Inferior parietal cortex (tissue), 1 donor: Measurements from ENCODE around the gene DNM3.

ENCODE experiments used
- DNase-seq: peaks from one replicate; pipeline ENCODE4 v3.0.0-alpha.2; 2016; ENCODE audit errors: extremely low spot score

The DNM3 gene

DNA sequence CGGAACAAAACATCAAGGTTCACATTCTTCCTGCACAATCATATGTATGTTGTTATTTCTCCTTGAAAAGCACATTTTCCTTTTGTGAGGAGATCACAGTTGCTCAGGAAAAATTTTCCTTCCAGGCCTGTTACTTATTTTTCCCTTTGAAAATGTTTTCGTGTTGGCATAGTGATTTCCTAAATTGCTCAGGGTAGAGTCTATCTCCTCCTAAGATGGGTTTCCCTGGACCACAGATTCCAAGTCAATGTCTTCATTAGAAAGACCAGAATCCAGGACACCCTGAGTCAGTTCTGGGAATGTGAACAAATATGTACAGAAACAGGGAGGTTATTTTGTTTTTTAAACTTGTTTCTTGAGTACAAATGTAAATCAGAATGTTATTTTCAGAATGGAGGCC, 484.8 kb downstream of the DNM3 start:
- no peak for DNase-seq

DNA sequence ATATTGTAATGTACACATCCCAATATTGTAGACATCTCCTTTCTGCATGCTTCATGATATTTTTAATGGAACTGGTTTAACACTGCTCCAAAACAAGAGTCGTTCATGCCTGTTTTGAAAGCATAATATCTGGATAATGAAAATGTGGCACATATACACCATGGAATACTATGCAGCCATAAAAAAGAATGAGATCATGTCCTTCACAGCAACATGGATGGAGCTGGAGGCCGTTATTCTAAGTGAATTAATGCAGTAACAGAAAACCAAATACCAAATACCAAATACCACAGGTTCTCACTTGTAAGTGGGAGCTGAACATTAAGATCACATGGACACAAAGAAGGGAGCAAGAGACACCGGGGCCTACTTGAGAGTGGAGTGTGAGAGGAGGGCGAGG, 487.0 kb downstream of the DNM3 start:
- DNase-seq = no peak

DNA sequence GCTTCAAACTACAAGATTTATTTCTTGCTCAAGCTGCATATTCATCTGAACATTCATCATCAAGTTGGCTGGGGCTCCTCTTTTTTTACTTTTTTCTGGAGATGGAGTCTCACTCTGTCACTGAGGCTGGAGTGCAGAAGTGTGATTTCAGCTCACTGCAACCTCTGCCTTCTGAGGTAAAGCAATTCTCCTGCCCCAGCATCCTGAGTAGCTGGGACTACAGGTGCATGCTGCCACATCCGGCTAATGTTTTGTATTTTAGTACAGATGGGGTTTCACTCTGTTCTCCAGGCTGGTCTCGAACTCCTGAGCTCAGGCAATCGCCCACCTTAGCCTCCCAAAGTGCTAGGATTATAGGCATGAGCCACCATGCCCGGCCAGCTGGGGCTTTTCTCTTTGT, 490.9 kb downstream of the DNM3 start:
- no peak for DNase-seq

DNA sequence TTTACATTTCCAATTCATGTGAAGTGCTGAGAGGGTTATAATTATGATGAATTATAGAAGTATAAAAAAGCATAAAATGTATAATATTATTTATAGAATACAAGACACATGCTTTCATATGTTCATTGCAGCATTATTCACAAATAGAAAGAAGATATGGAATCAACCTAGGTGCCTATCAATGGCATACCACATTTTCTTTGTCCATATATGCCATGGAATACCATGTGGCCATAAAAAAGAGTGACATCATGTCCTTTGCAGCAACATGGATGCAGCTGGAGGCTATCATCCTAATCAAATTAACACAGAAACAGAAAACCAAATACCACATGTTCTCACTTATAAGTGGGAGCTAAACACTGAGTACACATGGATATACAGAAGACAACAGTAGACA, 494.1 kb downstream of the DNM3 start:
- DNase-seq = no peak

DNA sequence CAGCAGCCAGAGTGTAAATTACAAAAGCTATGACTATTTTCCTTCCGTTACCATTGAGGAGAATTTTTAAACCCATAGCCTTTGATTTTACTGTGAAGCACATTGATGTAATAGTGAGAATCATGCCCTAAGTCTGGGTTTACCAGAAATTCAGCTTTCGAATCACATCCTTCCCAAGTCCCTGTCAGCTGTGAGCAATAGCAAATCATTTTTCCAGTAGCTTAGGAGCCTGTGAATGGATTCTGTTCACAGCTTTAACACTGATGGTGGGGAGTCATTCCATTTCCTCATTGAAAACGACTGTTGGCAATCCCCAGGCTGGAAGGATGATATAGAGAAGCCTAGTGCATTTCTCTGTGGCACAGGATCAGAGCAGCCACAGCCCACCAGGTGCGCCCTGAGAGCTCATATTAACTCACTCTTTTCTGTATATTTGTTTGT, 497.0 kb downstream of the DNM3 start:
- DNase-seq = no peak

DNA sequence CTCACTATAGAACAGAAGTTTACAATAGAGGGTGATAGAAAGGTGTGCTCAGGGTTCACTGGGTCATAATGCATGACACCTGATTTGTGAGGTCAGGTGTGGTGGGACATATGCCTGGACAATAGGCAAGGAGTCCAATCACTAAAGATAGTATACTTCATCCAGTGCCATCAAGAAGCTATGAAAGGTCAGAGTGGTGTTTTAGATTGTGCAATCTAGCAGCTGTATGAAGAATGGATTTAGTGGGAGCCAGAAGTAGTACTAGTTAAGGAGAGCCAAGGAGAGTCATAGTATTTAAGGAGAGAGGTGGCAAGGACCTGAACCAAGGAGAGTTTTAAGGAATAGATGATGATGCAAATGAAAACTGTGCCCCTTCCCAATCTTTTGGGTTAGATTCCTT, 498.5 kb downstream of the DNM3 start:
- DNase-seq = no peak

DNA sequence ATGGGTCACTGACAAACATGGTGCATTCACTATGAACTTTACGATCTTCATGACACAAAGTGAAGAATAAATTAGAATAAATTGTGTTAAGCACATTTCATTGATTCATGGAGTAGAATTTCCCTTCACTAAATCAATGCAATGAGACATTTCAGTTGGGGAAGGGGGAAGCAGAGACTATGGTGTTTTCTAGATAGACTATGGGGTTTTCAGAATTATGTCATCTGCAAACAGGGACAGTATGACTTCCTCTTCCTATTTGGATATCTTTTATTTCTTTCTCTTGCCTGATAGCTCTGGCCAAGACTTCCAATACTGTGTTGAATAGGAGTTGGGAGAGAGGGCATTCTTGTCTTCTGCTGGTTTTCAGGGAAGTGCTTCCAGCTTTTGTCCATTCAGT, 499.2 kb downstream of the DNM3 start:
- DNase-seq = no peak

DNA sequence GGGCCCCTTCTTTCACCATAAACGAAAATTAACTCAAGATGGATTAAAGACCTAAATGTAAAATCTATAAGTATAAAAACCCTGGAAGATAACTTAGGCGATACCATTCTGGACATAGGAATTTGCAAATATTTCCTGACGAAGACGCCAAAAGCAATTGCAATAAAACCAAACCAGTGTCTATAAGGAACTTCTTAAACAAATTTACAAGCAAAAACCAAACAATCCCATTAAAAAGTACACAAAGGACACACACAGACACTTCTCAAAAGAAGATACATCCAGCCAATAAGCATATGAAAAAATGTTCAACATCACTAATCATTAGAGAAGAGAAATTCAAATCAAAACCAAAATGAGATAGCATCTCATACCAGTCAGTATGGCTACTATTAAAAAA, 500.4 kb downstream of the DNM3 start:
- DNase-seq = no peak

DNA sequence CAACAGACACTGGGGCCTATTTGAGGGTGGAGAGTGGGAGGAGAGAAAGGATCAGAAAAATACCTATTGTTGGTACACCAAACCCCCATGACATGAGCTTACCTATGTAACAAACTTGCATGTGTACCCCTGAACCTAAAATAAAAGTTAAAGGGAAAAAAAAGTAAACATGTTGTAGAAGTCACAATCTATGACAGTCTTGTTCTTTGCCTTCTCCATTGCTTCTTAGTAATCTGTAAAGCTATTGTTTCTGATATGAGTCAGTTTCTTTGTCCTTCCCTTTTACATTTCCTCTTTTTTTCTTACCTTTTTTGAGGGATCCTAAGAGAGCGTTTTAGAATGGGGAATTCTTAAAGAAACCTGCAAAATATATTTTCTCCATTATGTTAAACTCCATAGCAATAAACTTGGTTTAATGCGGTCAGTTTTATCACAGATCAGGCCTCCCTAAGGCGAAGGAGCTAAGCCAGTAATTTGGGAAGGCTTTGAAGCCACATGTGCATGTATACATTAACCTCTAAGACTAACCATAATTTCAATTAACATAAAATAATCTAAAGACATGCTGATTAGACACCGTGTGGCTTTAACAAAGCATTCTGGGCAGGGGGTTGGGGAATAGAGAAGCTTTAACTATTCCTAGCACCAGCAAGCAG, 501.4 kb downstream of the DNM3 start:
- no peak for DNase-seq

DNA sequence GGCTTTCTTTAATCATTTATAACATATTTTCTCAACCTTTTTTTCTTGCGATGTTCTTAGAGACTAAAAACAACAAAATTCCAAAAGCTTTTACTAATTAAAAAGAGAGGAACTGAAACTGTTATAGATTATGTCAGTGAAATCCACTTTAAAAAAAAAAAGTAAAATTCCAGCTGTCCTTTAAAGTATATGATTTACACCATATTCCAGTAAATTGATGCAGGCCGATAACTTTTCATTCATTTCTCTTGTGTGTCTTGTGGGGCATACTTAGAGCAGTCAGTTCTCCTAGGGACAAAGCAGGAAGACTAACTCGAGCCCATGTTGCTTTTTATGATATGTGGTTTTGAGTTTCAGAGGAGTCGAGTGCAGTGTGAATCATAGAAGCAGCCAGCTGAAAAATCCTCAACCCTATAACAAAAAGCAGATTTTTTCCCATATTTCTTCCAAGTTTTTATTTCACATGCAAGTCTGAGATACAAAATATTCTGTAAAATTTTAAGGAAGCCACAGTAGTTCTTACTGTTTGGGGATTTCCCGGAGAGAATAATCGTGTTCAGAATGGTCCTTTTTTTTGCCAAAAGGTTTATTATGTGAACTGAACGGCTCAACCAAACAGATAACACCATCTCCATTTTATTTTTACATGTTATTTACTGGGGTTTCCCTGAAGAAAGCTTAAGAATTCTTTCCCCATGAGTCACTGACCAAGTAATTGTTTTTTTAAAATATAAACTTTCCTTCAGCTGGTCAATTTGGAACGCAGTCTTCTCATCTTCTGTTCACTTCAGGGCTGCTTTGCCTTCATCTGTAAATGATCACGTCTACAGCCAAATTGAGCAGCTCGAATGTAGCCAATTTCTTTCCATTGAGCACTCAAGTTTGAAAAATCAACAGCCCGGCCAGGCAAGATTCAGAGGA, 502.2 kb downstream of the DNM3 start:
- no peak for DNase-seq

DNA sequence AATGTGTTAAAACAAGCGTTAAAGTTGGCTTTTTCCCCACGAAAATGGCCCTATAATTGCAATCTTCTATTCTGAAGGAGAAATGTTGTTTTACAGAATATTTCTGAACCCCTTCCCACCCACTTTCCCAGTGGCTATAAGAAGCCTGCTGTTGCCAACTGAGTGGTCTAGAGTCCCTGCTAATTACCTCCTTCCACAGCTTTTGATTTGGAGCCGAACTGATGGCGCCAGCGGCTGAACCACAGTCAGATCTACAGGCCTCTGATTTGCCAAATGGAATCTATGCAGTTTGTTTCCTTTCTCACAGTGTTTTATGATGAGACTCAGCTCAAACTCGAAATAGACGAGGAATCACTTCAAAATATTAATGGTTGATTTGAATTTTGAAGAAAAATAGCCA, 503.1 kb downstream of the DNM3 start:
- no peak for DNase-seq

DNA sequence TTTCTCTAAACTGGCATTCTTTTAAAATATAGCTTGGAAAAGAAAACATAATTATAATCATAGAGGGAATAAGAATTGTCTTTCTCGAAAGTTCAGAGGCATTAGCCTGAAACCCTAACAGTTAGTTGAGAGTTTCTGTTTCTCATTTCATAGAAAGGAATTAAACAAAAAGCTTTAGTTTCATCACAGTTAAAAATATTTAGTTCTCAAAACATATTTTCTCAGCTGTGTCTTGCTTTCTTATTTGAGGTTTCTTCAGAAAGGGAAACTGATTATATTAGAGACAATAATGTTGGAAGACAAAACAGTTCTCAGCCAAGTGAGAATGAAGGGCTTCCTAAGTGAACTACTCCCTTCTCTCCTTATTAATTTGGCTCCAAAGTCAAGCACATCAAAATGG, 503.8 kb downstream of the DNM3 start:
- DNase-seq = no peak

DNA sequence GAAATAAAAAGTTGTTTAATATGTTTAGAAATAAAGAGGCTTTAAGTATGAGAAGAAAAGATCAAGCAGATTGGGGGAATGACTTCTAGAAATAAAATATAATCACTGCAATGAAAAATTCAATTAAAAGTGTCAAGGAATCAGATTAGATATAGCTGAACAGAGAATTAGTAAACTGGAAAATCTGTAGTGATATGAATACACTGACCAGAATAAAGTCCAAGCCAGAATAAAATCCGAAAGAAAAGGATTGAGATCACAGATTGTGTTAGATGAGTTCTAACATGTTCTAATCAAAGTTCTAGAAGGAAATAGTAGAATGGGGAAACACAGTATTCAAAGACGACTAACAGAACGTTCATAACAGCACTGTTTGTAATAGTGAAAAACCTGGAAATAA, 506.1 kb downstream of the DNM3 start:
- no peak for DNase-seq

DNA sequence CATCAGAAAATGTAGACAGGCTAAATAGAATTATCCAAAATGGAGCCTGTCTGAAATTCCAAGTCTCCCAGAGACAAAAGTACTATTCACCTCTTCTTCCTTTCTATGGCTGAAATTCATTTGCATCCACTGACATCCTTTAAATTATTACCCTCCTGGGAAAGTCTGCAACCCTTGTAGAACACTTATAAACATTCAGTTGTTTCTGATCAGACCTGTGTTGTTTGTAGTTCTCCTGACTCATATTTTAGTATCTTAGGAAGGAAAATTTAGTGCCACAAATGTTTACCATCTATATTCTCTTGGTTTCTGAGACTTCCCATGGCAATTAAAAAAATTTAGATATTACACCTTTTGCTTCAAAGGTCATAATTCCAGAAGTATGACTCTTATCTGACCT, 509.6 kb downstream of the DNM3 start:
- no peak for DNase-seq

DNA sequence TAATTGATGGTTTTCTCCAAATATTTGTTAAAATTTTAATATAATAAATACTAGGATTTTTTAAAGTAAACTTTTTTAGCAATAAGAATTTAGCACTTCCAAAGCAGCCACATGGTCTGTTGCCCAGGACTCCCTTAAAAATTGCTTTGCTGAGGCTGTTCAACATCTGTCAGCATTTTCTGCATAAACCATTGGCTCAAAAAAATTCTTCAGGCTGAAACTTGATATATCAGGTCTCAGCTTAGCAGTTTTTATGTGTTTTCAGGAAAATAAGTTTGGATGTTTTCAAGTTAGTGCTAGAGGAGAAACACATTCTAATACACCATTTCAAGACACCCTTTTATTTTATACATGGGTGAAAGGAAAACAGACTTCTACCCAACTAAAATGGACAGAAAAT, 510.0 kb downstream of the DNM3 start:
- no peak for DNase-seq

DNA sequence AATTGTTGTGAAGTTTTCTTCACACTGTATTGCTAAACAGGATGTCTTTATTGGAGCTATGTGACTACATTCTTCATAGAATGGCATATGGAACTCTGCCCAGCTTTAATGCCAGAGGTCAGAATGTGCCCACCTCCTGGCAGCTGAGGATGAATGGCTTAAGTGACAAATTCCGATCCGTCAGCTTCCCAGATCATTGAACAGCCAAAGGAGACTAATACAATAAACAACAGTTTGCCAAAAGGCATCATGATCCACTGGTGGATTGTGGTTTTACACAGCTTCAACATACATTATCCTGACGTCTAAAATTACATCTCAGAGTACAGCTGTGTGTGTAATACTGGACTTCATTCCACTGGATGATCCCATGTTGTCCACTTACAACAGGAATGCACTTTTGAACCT, 510.5 kb downstream of the DNM3 start:
- no peak for DNase-seq

DNA sequence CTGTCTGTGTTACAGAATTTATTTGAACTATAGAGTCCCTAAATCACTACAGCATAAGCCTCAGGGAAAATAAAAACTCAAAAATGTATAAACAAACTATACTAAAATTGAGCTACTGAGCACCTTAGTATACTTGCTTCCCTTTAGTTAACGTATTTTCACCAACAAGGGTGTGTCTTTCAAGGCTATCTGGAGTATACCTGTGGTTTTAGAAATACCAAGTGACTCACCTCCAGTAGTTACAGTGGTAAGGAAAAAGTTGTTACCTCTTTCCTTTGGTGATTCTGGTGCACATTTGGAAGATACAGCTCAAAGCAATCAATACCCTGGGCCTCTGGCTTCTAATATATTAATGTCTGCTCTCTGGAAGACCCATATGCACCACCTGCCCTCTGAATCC, 511.1 kb downstream of the DNM3 start:
- DNase-seq = no peak

DNA sequence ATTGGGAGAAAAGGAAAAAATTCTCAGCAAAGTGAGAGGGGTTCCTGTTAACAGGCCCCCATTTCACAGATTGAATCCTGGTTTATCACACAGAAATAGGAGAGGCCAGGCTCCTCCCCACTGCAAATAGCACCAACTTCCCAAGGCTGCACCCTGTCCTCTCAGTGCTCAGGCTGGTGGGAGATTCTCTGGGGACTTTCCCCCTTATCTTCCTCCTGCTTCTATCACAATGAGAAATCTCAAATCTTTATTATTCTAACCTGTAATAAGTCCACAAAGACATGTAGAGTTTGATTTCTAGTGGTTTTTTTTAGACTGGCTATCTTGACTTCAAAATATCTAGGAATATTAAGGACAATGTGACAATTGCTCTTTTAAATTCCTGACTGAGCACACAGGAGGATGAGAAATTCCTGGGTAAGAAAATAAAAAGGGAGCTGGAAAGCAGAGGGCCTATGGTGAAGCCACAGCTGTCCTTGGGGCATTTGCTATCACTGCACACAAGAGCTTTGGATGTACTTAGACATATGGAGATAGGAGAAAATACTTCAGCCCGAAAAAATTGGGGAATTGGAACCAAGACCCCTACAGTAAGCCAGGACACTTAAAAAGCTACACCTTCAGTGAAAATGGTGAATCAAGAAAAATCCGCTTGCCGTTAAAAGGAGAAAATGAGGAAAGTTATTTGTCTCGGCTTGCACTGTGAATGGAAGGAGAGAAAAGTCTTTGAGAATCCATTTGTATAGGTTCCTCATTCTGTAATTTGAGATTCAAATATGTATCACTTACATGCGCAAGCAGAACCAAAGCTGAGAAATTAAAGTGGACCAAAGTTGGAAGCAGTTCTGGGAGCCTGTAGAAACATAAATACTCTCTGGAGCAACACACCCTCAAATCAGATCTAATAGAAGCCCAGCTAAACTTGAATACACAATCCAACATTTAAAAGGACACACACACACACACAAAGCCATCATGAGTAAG, 513.3 kb downstream of the DNM3 start:
- DNase-seq = no peak

DNA sequence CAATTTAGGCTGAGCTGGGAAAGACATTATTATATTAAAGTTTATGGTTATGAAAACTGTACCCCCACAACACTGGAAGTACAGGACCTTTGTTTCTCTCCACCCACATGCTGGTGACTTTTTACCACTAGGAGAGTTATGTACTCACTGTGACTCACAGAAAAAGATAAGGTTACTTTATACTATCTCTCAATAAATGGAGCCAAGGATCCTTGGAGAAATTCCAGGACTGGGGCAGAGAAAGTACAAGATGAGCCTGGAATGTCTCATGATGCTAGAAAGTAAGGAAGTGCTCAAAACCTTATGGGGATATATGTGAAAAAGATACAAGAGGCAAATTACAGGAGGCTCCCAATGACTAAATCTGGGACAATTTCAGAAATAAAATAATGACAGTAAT, 515.3 kb downstream of the DNM3 start:
- peak; percentile 71 for DNase-seq

DNA sequence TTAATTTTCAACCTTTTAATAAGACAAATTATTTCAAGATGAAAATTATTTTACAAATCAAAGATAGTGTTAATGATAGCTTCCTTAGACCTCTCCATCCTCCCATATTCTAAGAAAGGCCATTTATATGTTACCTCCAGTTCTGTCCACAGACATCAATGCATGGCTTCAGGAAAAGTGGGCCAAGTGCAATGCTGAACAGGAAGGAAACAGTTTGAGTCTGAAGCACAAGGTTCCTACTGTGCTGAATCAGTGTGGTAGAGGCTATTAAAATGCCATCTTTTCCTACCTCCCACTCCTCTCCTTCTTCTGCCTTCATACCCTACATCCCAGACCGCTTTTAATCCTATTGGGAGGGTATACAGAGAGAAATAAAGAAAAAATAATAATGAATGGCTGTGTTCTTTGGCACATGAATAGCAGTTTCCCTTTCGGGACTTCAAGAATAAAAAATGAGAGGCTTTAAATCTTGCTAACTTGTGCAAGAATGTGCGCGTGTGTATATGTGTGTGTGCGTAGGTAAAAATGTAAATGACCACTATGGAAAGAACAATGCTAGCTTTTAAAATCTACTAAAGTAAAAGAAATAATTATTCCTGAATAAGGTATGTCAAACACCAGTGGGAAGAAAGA, 516.6 kb downstream of the DNM3 start:
- no peak for DNase-seq

DNA sequence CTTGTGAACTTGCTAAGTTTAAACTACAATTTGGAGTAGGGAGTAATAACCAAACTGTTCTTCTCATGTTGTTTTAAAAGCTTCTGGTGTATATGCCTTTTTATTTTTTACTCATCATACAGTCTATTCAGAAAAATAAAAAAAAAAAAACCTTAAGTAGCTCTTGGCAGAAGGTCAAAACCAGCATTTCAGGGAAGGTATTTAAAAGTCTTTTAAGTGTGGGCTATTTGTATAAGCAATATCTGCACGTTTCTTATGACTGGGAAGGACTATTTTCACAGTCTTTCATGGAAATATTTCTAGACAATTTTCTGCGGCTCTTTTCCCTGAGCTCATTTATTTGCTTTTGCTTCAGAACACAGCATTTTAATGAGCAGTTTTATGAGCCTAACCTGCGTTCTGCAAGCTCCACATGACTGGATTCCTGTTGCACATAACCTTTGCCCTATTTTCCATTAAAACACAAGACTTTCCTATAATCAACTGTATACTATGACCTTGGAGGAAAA, 518.2 kb downstream of the DNM3 start:
- no peak for DNase-seq
